GM19099 (cell line): ENCODE data around the gene ACTL6B.

ENCODE experiments used
- POLR2A ChIP-seq: IDR thresholded peaks from 3 replicates; pipeline ENCODE4 v1.6.1; 2011; ENCODE audit warnings: low read depth; ENCODE audit not compliant: insufficient read length; ENCODE audit errors: extremely low read depth

Gene ACTL6B

DNA sequence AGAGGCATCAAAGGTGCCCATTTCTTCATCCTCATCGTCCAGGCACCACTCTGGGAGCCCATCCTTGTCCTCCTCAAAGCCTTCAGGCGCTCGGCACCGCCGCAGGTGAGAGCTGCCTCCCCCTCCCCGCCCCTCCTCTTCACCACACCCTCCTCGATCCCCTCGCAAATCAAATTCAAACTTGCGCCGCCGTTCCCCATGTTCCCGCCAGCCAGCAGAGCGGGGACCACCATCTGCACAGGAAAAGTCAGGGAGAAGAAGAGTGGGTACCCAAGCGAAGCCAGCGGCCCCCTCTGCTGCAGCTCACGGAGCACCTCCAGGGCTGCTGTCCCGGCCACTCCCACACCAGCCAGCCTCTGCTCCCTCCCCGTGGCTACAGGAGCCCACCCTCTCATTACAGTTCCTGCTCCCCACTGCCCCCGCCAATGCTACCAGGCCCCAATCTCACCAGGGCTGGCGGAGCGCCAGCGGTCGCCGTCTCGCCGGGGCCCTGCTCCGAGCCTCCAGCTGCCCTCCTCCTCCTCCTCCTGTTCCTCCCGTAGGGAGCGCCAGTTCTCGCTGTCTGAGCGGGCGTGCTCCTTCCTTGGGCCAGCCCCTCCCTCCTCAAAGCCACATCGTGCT lies 30.1 kb upstream of the ACTL6B start:
- no peak for TF ChIP-seq POLR2A

DNA sequence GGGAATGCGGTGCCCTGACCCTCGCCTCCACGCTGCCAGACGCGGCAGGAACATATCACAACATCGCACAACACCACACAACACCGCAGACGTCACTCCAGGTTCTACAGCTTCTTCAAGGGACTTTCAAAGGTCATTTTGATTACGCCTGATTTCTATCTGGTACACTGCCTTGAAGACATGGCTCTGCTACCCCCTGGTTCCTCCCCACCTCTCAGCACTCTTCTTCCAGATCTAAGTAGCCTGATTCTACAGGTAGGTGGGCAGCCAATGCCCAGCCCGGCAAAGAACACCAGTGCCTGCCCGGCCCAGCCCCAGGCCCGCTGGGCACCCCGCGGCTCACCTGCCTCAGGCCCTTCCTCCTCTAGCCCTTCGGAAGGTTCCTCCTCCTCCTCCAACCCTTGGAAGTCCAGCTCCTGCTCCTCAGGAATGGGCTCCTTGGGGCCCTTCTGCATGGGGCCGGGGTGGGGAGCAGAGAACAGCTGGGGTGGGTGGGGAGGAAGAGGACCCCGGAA lies 29.4 kb upstream of the ACTL6B start:
- TF ChIP-seq POLR2A: no peak

DNA sequence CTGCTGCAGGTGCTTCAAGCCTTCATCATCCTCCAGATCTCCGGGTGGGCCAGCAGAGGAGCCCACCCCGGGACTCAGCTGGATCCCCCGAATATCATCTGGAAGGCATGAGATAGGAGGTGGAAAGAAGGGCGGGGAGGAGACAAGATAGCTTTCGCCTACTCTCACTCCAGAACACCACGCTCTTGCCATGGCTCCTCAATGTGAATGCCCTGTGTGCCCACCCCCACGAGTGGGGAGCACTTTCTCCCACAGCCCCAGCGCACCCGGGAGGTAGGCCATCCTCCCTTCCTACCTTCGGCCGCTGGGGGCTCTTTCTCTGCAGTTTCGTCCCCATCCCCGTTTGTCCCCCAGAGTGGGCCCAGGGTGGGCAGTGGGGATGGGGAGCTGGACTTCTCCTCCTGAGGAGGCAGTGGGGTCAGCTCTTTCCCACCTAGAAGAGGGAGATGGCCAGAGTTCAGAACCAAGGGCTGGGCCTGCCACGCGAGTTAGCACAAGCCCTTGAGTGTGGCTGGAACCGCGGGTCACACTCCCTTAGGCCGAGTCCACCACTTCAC lies 28.9 kb upstream of the ACTL6B start:
- TF ChIP-seq POLR2A: no peak

DNA sequence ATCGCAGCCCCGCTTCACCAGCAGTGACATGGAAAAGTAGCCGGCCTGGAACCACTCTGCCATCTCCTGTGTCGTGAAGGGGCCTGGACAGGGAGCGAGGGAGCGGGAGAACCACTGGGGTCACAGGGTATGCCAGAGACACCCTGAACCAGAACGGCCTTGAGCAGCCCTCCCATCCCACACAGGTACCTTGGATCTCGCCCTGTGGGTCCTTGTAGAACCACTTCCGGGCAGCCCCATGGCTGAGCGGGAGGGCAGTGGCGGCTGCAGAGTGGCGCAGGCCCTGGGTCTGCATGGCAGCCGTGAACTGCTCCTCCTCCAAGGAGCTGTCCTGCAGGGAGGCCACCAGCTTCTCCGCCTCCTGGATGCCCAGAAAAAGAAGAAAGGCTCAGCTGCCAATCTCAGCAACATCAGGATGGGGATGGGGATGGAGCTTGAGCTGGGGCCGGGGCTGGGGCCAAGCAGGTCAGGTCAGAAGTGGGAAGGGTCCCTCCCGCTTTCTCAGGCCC lies 28.3 kb upstream of the ACTL6B start:
- no peak for TF ChIP-seq POLR2A

DNA sequence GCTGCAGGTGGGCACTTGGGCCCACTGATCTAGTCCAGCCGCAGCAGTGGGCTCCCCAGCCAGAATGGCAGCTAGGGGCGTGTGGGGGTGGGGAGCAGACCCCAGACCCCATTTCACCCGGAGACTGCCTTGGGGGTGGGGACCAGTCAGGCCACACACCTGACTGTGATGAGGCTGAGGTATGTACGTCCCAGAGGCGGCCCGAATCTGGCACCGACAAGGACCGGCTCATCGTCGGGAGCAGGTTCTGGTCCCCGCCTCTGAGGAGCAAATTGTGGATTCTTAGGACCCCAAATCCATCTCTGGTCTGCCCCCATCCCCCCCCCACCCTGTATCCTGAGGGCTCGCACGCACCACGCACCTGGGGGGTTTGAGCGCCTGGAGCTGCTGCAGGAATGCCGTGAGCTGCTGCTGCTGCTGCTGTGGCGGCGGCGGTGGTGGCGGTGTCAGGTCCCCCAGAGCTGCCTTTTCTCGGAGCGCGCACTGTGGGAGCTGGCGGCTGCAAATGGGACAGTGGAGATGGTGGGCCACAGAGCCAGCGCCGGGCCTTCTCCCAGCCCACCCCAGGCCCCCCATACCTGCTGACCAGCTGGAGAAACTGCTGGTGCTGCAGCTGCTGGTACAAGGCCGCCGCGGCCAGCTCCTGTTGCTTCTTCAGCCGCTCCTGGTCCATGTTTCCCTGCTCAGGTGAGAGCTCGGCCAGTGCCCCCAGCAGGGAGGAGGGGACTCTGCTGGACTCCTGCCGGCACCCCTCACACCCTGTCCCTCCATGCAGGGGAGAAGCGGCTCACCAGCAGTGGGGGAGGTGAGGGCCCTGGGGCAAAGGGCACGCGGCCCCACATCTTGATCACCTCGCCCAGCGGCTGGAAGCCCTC lies 27.6 kb upstream of the ACTL6B start:
- no peak for TF ChIP-seq POLR2A

DNA sequence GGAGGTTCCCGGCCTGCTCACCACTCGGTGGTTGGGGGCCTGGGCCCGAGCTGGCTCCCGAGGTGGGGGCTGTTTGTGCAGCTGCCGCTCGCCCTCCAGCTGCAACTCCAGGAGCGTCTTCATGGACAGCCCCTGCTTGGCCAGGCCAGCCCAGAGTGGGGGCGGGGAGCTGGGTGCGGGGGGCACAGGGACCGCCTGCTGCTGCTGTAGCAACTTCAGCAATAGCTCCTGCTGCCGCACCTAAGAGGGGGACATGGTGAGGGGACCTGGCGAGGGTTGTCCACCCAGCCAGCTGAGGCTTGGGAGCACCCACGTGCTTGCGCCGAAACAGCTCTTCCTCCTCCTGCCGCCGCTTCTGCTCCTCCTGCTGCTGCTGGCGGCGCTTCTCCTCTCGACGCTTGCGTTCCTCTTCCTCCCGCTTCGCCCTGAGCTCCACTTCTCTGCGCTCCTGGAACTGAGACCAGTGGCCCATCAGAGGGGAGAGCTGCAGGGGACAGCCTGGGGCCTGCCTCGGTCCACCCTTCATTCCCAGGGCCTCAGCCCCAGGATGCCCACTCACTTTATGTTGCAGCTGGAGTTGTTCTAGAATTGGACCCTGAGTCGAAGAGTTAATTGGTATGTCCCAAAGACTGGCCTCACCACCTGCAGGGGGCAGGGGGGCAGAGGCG lies 26.9 kb upstream of the ACTL6B start:
- TF ChIP-seq POLR2A: no peak

DNA sequence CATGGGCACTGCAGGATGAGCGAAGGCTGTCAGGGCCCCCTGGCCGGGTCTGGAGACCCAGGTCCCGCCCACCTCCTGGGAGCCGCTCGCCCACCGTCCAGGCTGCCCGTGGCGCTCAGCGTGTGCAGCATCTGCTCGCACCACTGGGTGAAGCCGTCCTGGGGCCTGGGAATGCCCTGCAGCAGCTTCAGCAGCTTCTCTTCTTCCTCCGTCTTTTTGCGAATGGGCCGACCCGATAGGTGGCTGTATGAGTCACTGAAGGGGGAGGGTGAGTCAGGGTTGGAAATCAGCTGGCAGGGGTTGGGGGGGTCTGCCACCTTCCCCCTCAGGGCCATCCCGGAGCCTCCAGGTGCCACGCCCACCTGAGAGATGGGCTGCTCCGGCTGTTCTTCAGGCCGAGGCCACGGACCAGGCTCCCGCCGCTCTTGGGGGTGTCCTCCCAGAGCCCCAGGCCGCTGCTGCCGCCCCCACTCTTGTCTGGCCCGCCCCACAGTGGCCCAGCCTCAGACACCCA lies 26.0 kb upstream of the ACTL6B start:
- TF ChIP-seq POLR2A: no peak

DNA sequence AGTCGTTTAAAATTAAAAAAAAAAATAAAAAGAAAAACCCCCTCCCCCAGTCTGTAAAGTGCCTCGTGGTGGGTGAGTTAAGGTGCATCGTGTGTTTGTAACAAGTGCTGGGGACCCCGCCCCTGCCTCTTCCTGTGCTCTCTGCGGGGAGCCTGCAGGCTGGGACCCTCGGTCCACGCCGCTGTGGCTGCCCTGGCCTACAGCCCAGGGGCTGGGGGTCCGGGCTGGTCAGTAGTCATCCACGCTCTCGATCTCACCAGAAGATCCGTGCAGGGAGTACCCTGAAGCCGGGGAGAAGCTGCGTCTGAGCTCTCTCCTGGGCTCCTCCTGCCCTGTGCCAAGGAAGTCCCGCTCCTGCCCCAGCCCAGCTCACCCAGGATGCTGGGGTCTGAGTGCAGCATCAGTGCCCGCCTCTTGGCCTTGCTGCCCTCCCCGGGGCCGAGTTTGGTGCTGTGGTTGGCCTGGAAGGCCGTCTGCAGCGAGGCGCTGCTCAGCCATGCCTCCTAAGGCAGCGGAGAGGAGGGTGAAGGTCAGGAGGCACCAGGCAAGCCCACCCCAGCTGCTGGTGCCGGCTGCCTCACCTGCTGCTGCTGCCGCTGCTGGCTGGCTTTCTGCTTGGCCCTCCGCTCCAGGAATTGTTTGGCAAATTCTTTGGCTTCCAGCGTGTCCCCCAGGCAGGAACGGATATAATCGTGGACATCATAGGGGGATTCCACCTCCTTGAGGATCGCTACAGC lies 25.4 kb upstream of the ACTL6B start:
- no peak for TF ChIP-seq POLR2A

DNA sequence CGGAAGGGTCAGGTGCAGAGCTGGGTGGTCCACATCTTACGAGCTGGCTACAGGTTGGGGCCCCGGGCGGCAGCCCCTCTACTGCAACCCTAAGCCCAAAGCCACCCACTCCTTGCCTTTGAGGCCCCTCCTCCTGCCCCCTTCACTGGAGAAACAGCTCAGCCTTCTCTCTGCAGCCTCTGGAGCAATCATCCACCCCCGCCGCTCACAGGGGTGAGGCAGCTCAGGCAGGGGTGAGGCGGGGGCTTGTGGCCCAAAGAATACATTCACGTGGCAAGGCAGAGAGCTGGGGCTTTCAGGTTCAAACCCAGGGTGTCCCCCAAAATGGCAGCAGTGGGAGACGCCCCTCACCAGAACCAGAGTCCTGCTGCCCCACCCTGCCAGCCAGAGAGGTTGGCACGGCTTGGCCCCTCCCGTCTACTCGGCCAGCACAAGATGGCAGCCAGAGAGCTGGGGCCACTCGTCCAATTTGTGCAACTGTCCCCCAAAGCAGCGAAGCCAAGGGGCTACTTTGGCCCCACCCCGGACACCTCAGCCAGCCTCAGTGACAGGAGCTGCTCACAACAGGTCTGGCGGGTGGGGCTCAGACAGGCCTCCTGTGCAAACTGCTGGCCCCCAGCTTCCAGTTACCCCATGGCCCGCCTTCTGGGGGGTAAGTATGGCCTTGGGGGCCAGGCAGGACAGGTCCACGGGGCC lies 24.5 kb upstream of the ACTL6B start:
- TF ChIP-seq POLR2A: no peak

DNA sequence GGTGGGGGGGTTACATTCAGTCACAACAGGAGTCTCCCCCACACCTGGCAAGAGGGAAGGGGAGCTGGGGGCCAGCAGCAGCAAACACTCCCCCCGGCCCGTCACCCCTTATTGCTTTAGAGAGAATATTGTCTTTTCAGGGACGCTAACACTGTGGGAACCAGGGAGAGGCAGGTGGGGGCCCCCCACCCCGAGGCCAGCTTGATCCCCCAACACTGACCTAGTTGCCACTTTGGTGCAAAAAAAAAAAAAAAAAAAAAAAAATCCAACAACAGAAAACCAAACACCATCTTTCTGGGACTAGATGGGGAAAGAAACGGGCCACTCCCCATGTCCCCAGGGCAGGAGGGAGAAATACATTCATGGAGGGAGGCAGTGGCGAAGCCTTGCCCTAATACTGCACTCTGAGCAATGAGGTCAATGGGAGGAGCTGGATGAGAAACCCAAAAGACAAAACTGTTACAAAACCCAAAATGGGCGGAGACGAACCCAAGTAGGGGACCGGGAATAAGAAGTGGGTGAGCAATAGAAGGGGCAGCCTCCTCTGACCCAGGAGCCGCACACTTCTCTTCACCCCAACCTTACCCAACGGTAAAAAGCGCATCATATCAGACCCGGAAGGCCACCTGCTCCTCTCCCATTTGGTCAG lies 23.8 kb upstream of the ACTL6B start:
- no peak for TF ChIP-seq POLR2A

DNA sequence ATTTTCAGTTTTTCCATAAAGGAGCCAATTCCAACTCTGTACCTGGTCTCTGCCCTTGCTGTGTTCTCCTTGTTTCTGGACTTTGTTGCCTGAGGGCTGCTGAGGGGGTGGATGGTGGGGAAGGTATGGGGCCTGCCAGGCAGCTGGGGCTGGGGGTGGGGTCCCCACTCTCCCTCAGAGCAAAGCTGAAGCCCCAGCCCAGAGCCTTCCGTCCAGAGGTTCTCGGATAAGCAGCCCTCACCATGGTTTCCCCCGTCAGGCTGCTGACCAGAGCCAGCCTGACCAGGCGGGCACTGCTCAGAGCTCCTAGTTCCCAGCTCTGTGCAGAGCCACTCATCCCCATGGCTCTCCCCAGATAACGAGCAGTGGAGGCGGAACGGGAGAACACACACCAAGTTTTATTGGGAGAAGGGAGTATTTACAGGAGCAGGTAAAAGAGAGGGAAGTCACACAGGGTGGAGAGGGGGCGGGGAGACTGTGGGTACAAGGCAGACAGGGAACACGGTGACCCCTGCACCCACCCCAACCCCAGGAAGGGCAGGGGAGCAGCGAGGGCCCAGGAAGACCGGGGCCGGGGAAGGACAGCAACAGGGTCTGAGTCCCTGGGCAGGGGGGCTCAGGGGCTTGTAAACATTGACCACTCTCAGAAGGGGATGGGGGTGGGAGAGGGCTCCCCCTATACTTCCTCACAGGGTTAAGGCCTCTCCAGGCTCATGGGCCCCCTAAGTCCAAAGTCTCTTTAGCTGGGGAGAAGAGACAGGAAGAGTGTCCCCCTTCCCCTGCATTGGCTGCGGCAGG lies 23.1 kb upstream of the ACTL6B start:
- TF ChIP-seq POLR2A: no peak

DNA sequence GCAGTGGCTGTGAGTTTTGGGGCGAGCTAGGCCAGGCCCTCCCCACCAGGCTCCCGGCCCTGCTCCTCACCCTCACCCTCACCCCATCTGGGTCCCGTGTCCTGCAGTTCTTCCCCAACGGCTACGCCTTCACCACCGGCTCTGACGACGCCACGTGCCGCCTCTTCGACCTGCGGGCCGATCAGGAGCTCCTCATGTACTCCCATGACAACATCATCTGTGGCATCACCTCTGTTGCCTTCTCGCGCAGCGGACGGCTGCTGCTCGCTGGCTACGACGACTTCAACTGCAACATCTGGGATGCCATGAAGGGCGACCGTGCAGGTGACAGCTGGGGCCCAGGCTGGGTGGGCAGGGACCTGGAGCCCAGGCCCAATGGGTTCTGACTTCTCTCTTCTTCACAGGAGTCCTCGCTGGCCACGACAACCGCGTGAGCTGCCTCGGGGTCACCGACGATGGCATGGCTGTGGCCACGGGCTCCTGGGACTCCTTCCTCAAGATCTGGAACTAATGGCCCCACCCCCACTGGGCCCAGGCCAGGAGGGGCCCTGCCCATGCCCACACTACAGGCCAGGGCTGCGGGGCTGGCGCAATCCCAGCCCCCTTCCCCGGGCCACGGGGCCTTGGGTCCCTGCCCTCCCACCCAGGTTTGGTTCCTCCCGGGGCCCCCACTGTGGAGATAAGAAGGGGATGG lies 22.2 kb upstream of the ACTL6B start:
- TF ChIP-seq POLR2A: no peak
